Measurements from ENCODE around the gene LRRTM4.

DNA sequence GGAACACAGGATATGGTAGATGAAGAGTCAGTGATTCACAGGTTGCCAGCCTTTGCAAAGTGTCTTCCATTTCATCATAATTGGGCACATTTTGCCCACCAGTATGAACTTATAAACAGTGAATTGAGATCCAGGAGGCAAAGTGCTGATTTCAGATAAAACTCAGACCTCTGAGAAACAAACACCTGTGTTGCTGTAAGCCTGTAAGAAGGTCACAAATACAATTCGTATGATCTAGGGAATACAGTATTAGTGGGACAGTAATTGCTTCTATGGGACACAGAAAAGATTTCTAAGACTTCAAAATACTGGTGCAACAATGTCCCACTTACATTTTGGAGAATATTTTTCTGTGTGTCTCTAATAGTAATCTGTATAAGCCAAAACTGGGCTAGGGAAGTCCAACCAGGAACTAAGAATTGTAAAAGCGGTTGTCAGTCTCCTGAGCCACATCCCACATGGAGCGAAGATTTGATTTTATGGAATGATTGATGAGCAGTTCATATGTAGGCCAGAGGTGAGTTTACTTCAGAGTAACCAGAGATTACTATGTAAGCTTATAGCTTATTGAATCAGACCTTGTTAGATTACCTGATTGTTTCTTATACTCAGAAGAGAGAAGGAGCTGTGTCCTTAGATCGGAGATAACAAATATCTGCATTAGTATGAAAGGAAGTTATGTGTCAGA is 728.4 kb downstream of the LRRTM4 start:
- TF ChIP-seq, protein P1, sequence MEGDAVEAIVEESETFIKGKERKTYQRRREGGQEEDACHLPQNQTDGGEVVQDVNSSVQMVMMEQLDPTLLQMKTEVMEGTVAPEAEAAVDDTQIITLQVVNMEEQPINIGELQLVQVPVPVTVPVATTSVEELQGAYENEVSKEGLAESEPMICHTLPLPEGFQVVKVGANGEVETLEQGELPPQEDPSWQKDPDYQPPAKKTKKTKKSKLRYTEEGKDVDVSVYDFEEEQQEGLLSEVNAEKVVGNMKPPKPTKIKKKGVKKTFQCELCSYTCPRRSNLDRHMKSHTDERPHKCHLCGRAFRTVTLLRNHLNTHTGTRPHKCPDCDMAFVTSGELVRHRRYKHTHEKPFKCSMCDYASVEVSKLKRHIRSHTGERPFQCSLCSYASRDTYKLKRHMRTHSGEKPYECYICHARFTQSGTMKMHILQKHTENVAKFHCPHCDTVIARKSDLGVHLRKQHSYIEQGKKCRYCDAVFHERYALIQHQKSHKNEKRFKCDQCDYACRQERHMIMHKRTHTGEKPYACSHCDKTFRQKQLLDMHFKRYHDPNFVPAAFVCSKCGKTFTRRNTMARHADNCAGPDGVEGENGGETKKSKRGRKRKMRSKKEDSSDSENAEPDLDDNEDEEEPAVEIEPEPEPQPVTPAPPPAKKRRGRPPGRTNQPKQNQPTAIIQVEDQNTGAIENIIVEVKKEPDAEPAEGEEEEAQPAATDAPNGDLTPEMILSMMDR (optimal IDR thresholded peaks at IDR 0.05 in 1 of 3, IDR thresholded peaks at IDR 0.05 in 1 of 3, conservative IDR thresholded peaks at IDR 0.05 in 1 of 3; ENCODE audit: extremely low read depth in 1 of 3, insufficient read depth in 2 of 3, low read length in 3 of 3), result no peak
- no peak for TF ChIP-seq EZH2 (IDR thresholded peaks at IDR 0.05; ENCODE audit: low read length)
